ENCODE measurements around the gene DNM2.

GRCh38 chr19:10863107-10863717 is 145.3 kb downstream of the DNM2 start:
- TF ChIP-seq EZH2 (IDR thresholded peaks at IDR 0.05; ENCODE audit: insufficient read depth, low read length): no peak
- no peak for TF ChIP-seq CTCF (IDR thresholded peaks at IDR 0.05; ENCODE audit: insufficient read depth, low read depth, low read length)

Measured in astrocyte (in vitro differentiated cells and primary cell).